SU-DHL-6 (cell line): ENCODE results near the gene RALGPS1.

Experiments used
- H2AFZ ChIP-seq: fragments of 200-600 bp; sonication (generic); 2 replicates; pipeline ENCODE4 v1.6.1; 2014; ENCODE audit warnings: low read depth, mild to moderate bottlenecking, moderate library complexity, mixed read lengths, antibody characterized with exemption, low read length; ENCODE audit not compliant: severe bottlenecking
- H3F3A ChIP-seq: fragments of 200-600 bp; shearing (Covaris generic); 2 replicates; pipeline ENCODE4 v1.6.0; 2016; ENCODE audit warnings: antibody characterized with exemption, mild to moderate bottlenecking; ENCODE audit not compliant: insufficient read depth
- H3K27ac ChIP-seq: fragments of 200-600 bp; sonication (generic); 2 replicates; pipeline ENCODE4 v1.5.1; 2016; ENCODE audit warnings: low read depth, mild to moderate bottlenecking, low read length, moderate library complexity, mixed read lengths
- H3K27me3 ChIP-seq: fragments of 200-600 bp; sonication (generic), shearing (Covaris generic); 2 replicates; pipeline ENCODE4 v1.6.0; 2014; ENCODE audit warnings: mild to moderate bottlenecking, low read length
- H3K36me3 ChIP-seq: fragments of 200-600 bp; sonication (generic); 2 replicates; pipeline ENCODE4 v1.6.1; 2014; ENCODE audit warnings: mild to moderate bottlenecking, low read length, mixed read lengths
- H3K4me2 ChIP-seq: fragments of 300-600, 200-600 bp; shearing (Covaris generic), sonication (generic); 2 replicates; pipeline ENCODE4 v1.6.0; 2014; ENCODE audit warnings: low read length, low read depth, mild to moderate bottlenecking; ENCODE audit not compliant: poor library complexity, severe bottlenecking
- H3K4me3 ChIP-seq: fragments of 200-600 bp; sonication (generic); 2 replicates; pipeline ENCODE4 v1.5.1; 2014; ENCODE audit warnings: antibody characterized with exemption, low read length, mild to moderate bottlenecking, mixed read lengths; ENCODE audit not compliant: insufficient read depth, poor library complexity, severe bottlenecking
- H3K79me2 ChIP-seq: fragments of 200-600 bp; sonication (generic); 2 replicates; pipeline ENCODE4 v1.6.1; 2014; ENCODE audit warnings: mild to moderate bottlenecking, low read length, moderate library complexity; ENCODE audit not compliant: insufficient read depth
- H3K9ac ChIP-seq: fragments of 200-600 bp; sonication (generic); 2 replicates; pipeline ENCODE4 v1.7.0; 2014; ENCODE audit warnings: mild to moderate bottlenecking, low read length
- H3K9me2 ChIP-seq: fragments of 200-600 bp; sonication (generic); replicated peaks from 2 replicates; pipeline ENCODE4 v1.6.1; 2014; ENCODE audit warnings: low read length; ENCODE audit not compliant: insufficient read depth
- H3K9me3 ChIP-seq: fragments of 200-600 bp; sonication (generic); 2 replicates; pipeline ENCODE4 v1.6.1; 2014; ENCODE audit warnings: low read length, mixed read lengths; ENCODE audit not compliant: insufficient read depth
- H4K20me1 ChIP-seq: fragments of 200-600 bp; sonication (generic); 2 replicates; pipeline ENCODE4 v1.6.1; 2014; ENCODE audit warnings: low read depth, mild to moderate bottlenecking, antibody characterized with exemption, low read length, moderate library complexity, mixed read lengths
- CTCF ChIP-seq: fragments of 200-600 bp; sonication (generic); IDR thresholded peaks from one replicate; pipeline ENCODE4 v1.5.1; 2017; ENCODE audit warnings: antibody characterized with exemption, mild to moderate bottlenecking, low read length, moderate library complexity; ENCODE audit not compliant: insufficient read depth, poor library complexity, severe bottlenecking
- EZH2phosphoT487 ChIP-seq: fragments of 200-600 bp; sonication (generic), shearing (Covaris generic); conservative IDR thresholded peaks from 2 replicates; pipeline ENCODE4 v1.6.1; 2018; ENCODE audit warnings: mild to moderate bottlenecking, antibody characterized with exemption, low read length, moderate library complexity, mixed read lengths

RALGPS1 gene

GRCh38 chr9:127089631-127090081, 175.1 kb downstream of the RALGPS1 start:
- Histone ChIP-seq H2AFZ (no peak overlapping the region), H3K27me3 (no peaks in the 10 kb centered on the region), H3F3A (no peaks in the 10 kb centered on the region), H3K36me3 (no peaks in the 10 kb centered on the region), H3K4me3 (no peak overlapping the region), H3K27ac (no peak overlapping the region), H3K9me2 (no peaks in the 10 kb centered on the region), H3K9ac (no peak overlapping the region), H3K9me3 (no peaks in the 10 kb centered on the region), H4K20me1 (0 out of 2 replicates have a peak, but pooled peaks cover 5% of the 10 kb centered on the region), H3K79me2 (no peaks in the 10 kb centered on the region), H3K4me2 (no peak overlapping the region)
- TF ChIP-seq EZH2phosphoT487 (no peak), CTCF (no peak)

GRCh38 chr9:127090341-127090985, 175.9 kb downstream of the RALGPS1 start:
- H4K20me1 ChIP-seq = 0 out of 2 replicates have a peak, but pooled peaks cover 5% of the 10 kb centered on the region
- no peak overlapping the region for H3K4me3 ChIP-seq
- no peak for TF ChIP-seq CTCF
- no peak for TF ChIP-seq EZH2phosphoT487
- H3K9me3 ChIP-seq = no peaks in the 10 kb centered on the region
- no peak overlapping the region for H3K27ac ChIP-seq
- no peak overlapping the region for H3K4me2 ChIP-seq
- H3K9me2 ChIP-seq = no peaks in the 10 kb centered on the region
- no peaks in the 10 kb centered on the region for H3K36me3 ChIP-seq
- no peak overlapping the region for H3K9ac ChIP-seq
- no peak overlapping the region for H2AFZ ChIP-seq
- H3K27me3 ChIP-seq = no peaks in the 10 kb centered on the region
- no peaks in the 10 kb centered on the region for H3F3A ChIP-seq
- no peaks in the 10 kb centered on the region for H3K79me2 ChIP-seq

GRCh38 chr9:127091526-127091925, 176.9 kb downstream of the RALGPS1 start:
- Histone ChIP-seq H3F3A (no peaks in the 10 kb centered on the region), H3K36me3 (no peaks in the 10 kb centered on the region), H3K9me2 (no peaks in the 10 kb centered on the region), H3K9ac (no peak overlapping the region), H3K27ac (no peak overlapping the region), H3K4me3 (no peak overlapping the region), H3K27me3 (no peaks in the 10 kb centered on the region), H3K9me3 (no peaks in the 10 kb centered on the region), H4K20me1 (0 out of 2 replicates have a peak, but pooled peaks cover under 1% of the 10 kb centered on the region), H3K79me2 (no peaks in the 10 kb centered on the region), H3K4me2 (no peak overlapping the region), H2AFZ (no peak overlapping the region)
- TF ChIP-seq CTCF = no peak
- no peak for TF ChIP-seq EZH2phosphoT487
